Keratinocyte (primary cell): ENCODE data around the gene MBP. TPM values are rescaled to one million over a fixed set of nuclear protein-coding genes. Genes with fewer than 3 reads are reported as not detected.

Experiments
- DNase-seq: peaks from one replicate; pipeline ENCODE4 v3.0.0-alpha.2; 2011; ENCODE audit warnings: low read depth, missing footprints, low spot score
- FAIRE-seq: peaks from 2 replicates; lab custom pipeline; 2011; peaks lifted over from hg19 to GRCh38; lab: Jason Lieb, UNC
- H2AFZ ChIP-seq: 2 replicates; pipeline ENCODE4 v1.6.0; 2012; ENCODE audit warnings: low read length, control low read depth, inconsistent platforms; ENCODE audit not compliant: control insufficient read depth
- H3K27ac ChIP-seq: 2 replicates; pipeline ENCODE4 v1.5.1; 2011; ENCODE audit warnings: low read length; ENCODE audit not compliant: control insufficient read depth, insufficient read depth
- H3K27me3 ChIP-seq: 3 replicates; pipeline ENCODE4 v1.6.0; 2011; ENCODE audit warnings: low read length; ENCODE audit not compliant: control insufficient read depth, insufficient read depth; ENCODE audit errors: extremely low read depth
- H3K36me3 ChIP-seq, 2 experiments: 2 replicates in 1 of 2; 3 replicates in 1 of 2; pipeline ENCODE4 v1.5.1; 2011; ENCODE audit warnings: low read length in 2 of 2, mild to moderate bottlenecking in 1 of 2; ENCODE audit not compliant: control insufficient read depth in 2 of 2, insufficient read depth in 2 of 2; ENCODE audit errors: extremely low read depth in 1 of 2
- H3K4me1 ChIP-seq: 3 replicates; pipeline ENCODE4 v1.5.1; 2011; ENCODE audit warnings: low read length; ENCODE audit not compliant: control insufficient read depth, insufficient read depth; ENCODE audit errors: extremely low read depth
- H3K4me2 ChIP-seq: 3 replicates; pipeline ENCODE4 v1.6.0; 2011; ENCODE audit warnings: low read depth, low read length; ENCODE audit not compliant: control insufficient read depth, insufficient read depth; ENCODE audit errors: extremely low read depth
- H3K4me3 ChIP-seq, 3 experiments: fragments of 200-600 bp in 1 of 3; sonication (generic) in 1 of 3; 2 replicates in 2 of 3; 3 replicates in 1 of 3; pipeline ENCODE4 v1.5.1; 2011 to 2016; ENCODE audit warnings: low read length in 3 of 3, mild to moderate bottlenecking in 3 of 3, control low read depth in 2 of 3, inconsistent platforms in 1 of 3, low read depth in 1 of 3, mixed read lengths in 1 of 3, mixed run types in 1 of 3, moderate library complexity in 1 of 3; ENCODE audit not compliant: control insufficient read depth in 2 of 3, insufficient read depth in 2 of 3; ENCODE audit errors: extremely low read depth in 1 of 3
- H3K79me2 ChIP-seq: 2 replicates; pipeline ENCODE4 v1.6.0; 2012; ENCODE audit warnings: low read length; ENCODE audit not compliant: control insufficient read depth, insufficient read depth
- H3K9ac ChIP-seq: 3 replicates; pipeline ENCODE4 v1.6.0; 2011; ENCODE audit warnings: low read length; ENCODE audit not compliant: control insufficient read depth, insufficient read depth; ENCODE audit errors: extremely low read depth
- H3K9me1 ChIP-seq: 3 replicates; pipeline ENCODE4 v1.6.0; 2011; ENCODE audit warnings: low read length; ENCODE audit not compliant: control insufficient read depth, insufficient read depth; ENCODE audit errors: extremely low read depth
- H3K9me3 ChIP-seq: 2 replicates; pipeline ENCODE4 v1.5.1; 2012; ENCODE audit warnings: low read depth, low read length; ENCODE audit not compliant: control insufficient read depth
- H4K20me1 ChIP-seq: 3 replicates; pipeline ENCODE4 v1.6.0; 2011; ENCODE audit warnings: low read length; ENCODE audit not compliant: control insufficient read depth, insufficient read depth; ENCODE audit errors: extremely low read depth
- CTCF ChIP-seq, 3 experiments: IDR thresholded peaks in 1 of 3; conservative IDR thresholded peaks in 1 of 3; optimal IDR thresholded peaks in 1 of 3; 2 replicates in 2 of 3; 3 replicates in 1 of 3; pipeline versions ENCODE3 to v1.5.1; 2011; ENCODE audit warnings: low read length in 3 of 3, mild to moderate bottlenecking in 3 of 3, moderate library complexity in 2 of 3, control low read depth in 1 of 3, inconsistent platforms in 1 of 3; ENCODE audit not compliant: insufficient read depth in 2 of 3; ENCODE audit errors: extremely low read depth in 1 of 3
- EZH2 ChIP-seq: IDR thresholded peaks from one replicate; pipeline ENCODE4 v1.6.1; 2012; ENCODE audit warnings: inconsistent platforms, mild to moderate bottlenecking, low read length, moderate library complexity
- dilution Hi-C: fragments of 300-500 bp; cut with MboI; formaldehyde crosslinking; loops from one replicate; pipeline ENCODE4 v1.7.0; 2020; ENCODE audit warnings: low sequenced_read_pairs; ENCODE audit not compliant: extremely low pct_ligation_motif_present
- polyA plus RNA-seq, 5 experiments: library from polyadenylated mRNA; depleted of rRNA in 3 of 5; stranded (reverse) in 3 of 5; stranded (forward) in 1 of 5; unstranded in 1 of 5; fragments of >200 nt; gene quantifications; 1 replicate in 1 of 5; 2 replicates in 3 of 5; 3 replicates in 1 of 5; pipeline versions ENCODE4 v1.2.1 to v1.2.3, GENCODE V29; 2011 to 2012; ENCODE audit warnings: missing spikeins in 2 of 5, low read depth in 1 of 5, low replicate concordance in 1 of 5

MBP gene
- polyA plus RNA-seq, 1 donor (not counting 4 experiments of a cell fraction or from before 2014, with no cell fraction given): 38.7 TPM

- Histone ChIP-seq H2AFZ (no peak overlapping the region), H3K27ac (no peak overlapping the region), H3K9ac (no peak overlapping the region), H3K4me2 (no peak overlapping the region), H3K79me2 (peaks cover 20% of the 10 kb centered on the region), H3K27me3 (no peaks in the 10 kb centered on the region), H3K36me3 (peaks cover 0 to 19% of the 10 kb centered on the region in 2 experiments), H3K9me3 (no peaks in the 10 kb centered on the region), H4K20me1 (peaks cover 6% of the 10 kb centered on the region), H3K4me3 (no peak overlapping the region), H3K9me1 (no peaks in the 10 kb centered on the region), H3K4me1 (no peaks in the 10 kb centered on the region)
- TF ChIP-seq CTCF (optimal IDR thresholded peaks at IDR 0.05 in 1 of 3, IDR thresholded peaks at IDR 0.05 in 1 of 3, conservative IDR thresholded peaks at IDR 0.05 in 1 of 3; ENCODE audit: extremely low read depth in 1 of 3, insufficient read depth in 2 of 3, low read length in 3 of 3) (no peak), EZH2 (no peak)
- no peak for DNase-seq
- dilution Hi-C loops: no loop called here
- FAIRE-seq: no peak
Observed at GRCh38 chr18:77023102-77023782, 109.3 kb downstream of the MBP start.

GRCh38 chr18:77022556-77022955 is 110.0 kb downstream of the MBP start:
- no peak overlapping the region for H3K4me2 ChIP-seq
- no peak overlapping the region for H3K4me3 ChIP-seq
- H3K27me3 ChIP-seq: no peaks in the 10 kb centered on the region
- TF ChIP-seq EZH2: no peak
- dilution Hi-C loops: no loop called here
- no peaks in the 10 kb centered on the region for H3K4me1 ChIP-seq
- H3K79me2 ChIP-seq: peaks cover 18% of the 10 kb centered on the region
- H3K9me1 ChIP-seq: no peaks in the 10 kb centered on the region
- H4K20me1 ChIP-seq: peaks cover 7% of the 10 kb centered on the region
- peaks cover under 1 to 19% of the 10 kb centered on the region in 2 experiments for H3K36me3 ChIP-seq
- FAIRE-seq (no peak), DNase-seq (no peak)
- no peak overlapping the region for H3K9ac ChIP-seq
- no peak overlapping the region for H2AFZ ChIP-seq
- H3K27ac ChIP-seq: no peak overlapping the region
- no peaks in the 10 kb centered on the region for H3K9me3 ChIP-seq
